Natural killer cell (primary cell): ENCODE results near the gene ZNF221. TPM values are rescaled to one million over a fixed set of nuclear protein-coding genes. Genes with fewer than 3 reads are reported as not detected.

Experiments
- ATAC-seq, 3 donors: fragments of 150-1000 bp in 2 of 3; fragments of 200-7000 bp in 1 of 3; cut with Tn5 transposase; 1 replicate in 1 of 3; 2 replicates in 2 of 3; pipeline ENCODE4 v1.10.0; 2021; ENCODE audit warnings: mild to moderate bottlenecking in 2 of 3, moderate library complexity in 2 of 3
- DNase-seq, 2 donors: peaks; one replicate each; pipeline versions ENCODE4 v3.0.0 to v3.0.0-alpha.2; 2013 to 2021; ENCODE audit warnings: mixed read lengths in 1 of 2
- H3K27ac ChIP-seq: one replicate; pipeline ENCODE4 v1.5.1; 2013; ENCODE audit warnings: mild to moderate bottlenecking, low read length
- H3K27me3 ChIP-seq: one replicate; pipeline ENCODE4 v1.6.1; 2013; ENCODE audit warnings: low read length; ENCODE audit not compliant: control insufficient read depth, insufficient read depth
- H3K36me3 ChIP-seq: one replicate; pipeline ENCODE4 v1.6.1; 2013; ENCODE audit warnings: low read length; ENCODE audit not compliant: control insufficient read depth, insufficient read depth
- H3K4me1 ChIP-seq: one replicate; pipeline ENCODE4 v1.6.1; 2013; ENCODE audit warnings: low read length; ENCODE audit not compliant: control insufficient read depth, insufficient read depth
- H3K4me3 ChIP-seq: one replicate; pipeline ENCODE4 v1.5.1; 2013; ENCODE audit warnings: low read length
- H3K9me3 ChIP-seq: one replicate; pipeline ENCODE4 v1.6.1; 2013; ENCODE audit warnings: low read length; ENCODE audit not compliant: control insufficient read depth, insufficient read depth
- H3K27ac Mint-ChIP-seq, 2 donors: one replicate each; pipeline ENCODE4 v1.8.0; 2022; ENCODE audit warnings: mild to moderate bottlenecking in 2 of 2, mixed read lengths in 2 of 2, moderate library complexity in 1 of 2
- H3K27me3 Mint-ChIP-seq, 2 donors: one replicate each; pipeline ENCODE4 v1.8.0; 2022; ENCODE audit warnings: low read depth in 2 of 2, mixed read lengths in 2 of 2
- H3K36me3 Mint-ChIP-seq: one replicate; pipeline ENCODE4 v1.8.0; 2022; ENCODE audit warnings: mixed read lengths
- H3K4me1 Mint-ChIP-seq, 2 donors: one replicate each; pipeline ENCODE4 v1.8.0; 2022; ENCODE audit warnings: mixed read lengths in 2 of 2
- H3K4me3 Mint-ChIP-seq: one replicate; pipeline ENCODE4 v1.8.0; 2022; ENCODE audit warnings: mild to moderate bottlenecking, moderate library complexity, mixed read lengths
- H3K9me3 Mint-ChIP-seq, 2 donors: one replicate each; pipeline ENCODE4 v1.8.0; 2022; ENCODE audit warnings: mixed read lengths in 2 of 2
- WGBS: methylation state at CpG from one replicate; pipeline ENCODE4 v1.1.7; 2013; ENCODE audit warnings: missing lambda C conversion rate; ENCODE audit not compliant: insufficient coverage; 5-methylcytosine and 5-hydroxymethylcytosine counted together
- intact Hi-C: fragments of 100-400 bp; cut with micrococcal nuclease; formaldehyde crosslinking; loops from one replicate; pipeline ENCODE4 v1.14.2; 2022
- total RNA-seq, 4 donors: library from RNA; stranded (reverse); fragments of 120-200 nt in 1 of 4; gene quantifications; one replicate each; pipeline versions ENCODE4 v1.2.3 to v1.2.4, GENCODE V29; 2013 to 2022
- TF ChIP-seq, protein P1 (sequence below): fragments of 200-600 bp; IDR thresholded peaks from one replicate; pipeline ENCODE4 v1.8.0; 2022; ENCODE audit warnings: antibody characterized with exemption

Gene ZNF221
- total RNA-seq, 3 donors from 2014 or later (not counting 1 experiment from before 2014, with no cell fraction given): 1.9 to 2.7 (median 2.2) TPM

- H3K9me3 ChIP-seq: peaks cover 13% of the 10 kb centered on the region
- peaks cover 48% of the 10 kb centered on the region for H3K36me3 Mint-ChIP-seq
- H3K27ac Mint-ChIP-seq: no peak overlapping the region
- intact Hi-C loops: no loop called here
- H3K4me1 ChIP-seq: no peaks in the 10 kb centered on the region
- WGBS: no CpG with 5 or more reads among the region's 1 CpG
- TF ChIP-seq, protein P1, sequence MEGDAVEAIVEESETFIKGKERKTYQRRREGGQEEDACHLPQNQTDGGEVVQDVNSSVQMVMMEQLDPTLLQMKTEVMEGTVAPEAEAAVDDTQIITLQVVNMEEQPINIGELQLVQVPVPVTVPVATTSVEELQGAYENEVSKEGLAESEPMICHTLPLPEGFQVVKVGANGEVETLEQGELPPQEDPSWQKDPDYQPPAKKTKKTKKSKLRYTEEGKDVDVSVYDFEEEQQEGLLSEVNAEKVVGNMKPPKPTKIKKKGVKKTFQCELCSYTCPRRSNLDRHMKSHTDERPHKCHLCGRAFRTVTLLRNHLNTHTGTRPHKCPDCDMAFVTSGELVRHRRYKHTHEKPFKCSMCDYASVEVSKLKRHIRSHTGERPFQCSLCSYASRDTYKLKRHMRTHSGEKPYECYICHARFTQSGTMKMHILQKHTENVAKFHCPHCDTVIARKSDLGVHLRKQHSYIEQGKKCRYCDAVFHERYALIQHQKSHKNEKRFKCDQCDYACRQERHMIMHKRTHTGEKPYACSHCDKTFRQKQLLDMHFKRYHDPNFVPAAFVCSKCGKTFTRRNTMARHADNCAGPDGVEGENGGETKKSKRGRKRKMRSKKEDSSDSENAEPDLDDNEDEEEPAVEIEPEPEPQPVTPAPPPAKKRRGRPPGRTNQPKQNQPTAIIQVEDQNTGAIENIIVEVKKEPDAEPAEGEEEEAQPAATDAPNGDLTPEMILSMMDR: no peak
- H3K27me3 Mint-ChIP-seq: no peaks in the 10 kb centered on the region
- no peaks in the 10 kb centered on the region for H3K27me3 ChIP-seq
- H3K9me3 Mint-ChIP-seq: peaks cover 17 to 20% of the 10 kb centered on the region in 2 donors
- ATAC-seq: no peak
- no peaks in the 10 kb centered on the region for H3K4me1 Mint-ChIP-seq
- H3K4me3 Mint-ChIP-seq: no peak overlapping the region
- H3K27ac ChIP-seq: no peak overlapping the region
- no peak for DNase-seq
- no peaks in the 10 kb centered on the region for H3K36me3 ChIP-seq
- H3K4me3 ChIP-seq: no peak overlapping the region
Measured at GRCh38 chr19:43976732-43977131, 25.7 kb downstream of the ZNF221 start.

- ATAC-seq (peak in 2 of 3 donors; percentile 3 to 9), DNase-seq (no peak)
- H3K4me3 Mint-ChIP-seq: peak overlapping the region; percentile 80
- peaks cover 9% of the 10 kb centered on the region for H3K4me1 ChIP-seq
- no peaks in the 10 kb centered on the region for H3K27me3 Mint-ChIP-seq
- H3K36me3 Mint-ChIP-seq: peaks cover 7% of the 10 kb centered on the region
- TF ChIP-seq, protein P1: no peak
- peaks cover 0 to 5% of the 10 kb centered on the region in 2 donors for H3K4me1 Mint-ChIP-seq
- H3K36me3 ChIP-seq: peaks cover 3% of the 10 kb centered on the region
- peaks cover 0 to 1% of the 10 kb centered on the region in 2 donors for H3K9me3 Mint-ChIP-seq
- peak overlapping the region; percentile 63 to 90 for H3K27ac Mint-ChIP-seq
- no peaks in the 10 kb centered on the region for H3K9me3 ChIP-seq
- H3K4me3 ChIP-seq: peak overlapping the region; percentile 75
- H3K27me3 ChIP-seq: no peaks in the 10 kb centered on the region
- WGBS: 71% methylated on average over 2 of the region's 2 CpGs
- intact Hi-C loops: no loop called here
- peak overlapping the region; percentile 49 for H3K27ac ChIP-seq
Measured at GRCh38 chr19:43983544-43983911, 32.5 kb downstream of the ZNF221 start.

DNA sequence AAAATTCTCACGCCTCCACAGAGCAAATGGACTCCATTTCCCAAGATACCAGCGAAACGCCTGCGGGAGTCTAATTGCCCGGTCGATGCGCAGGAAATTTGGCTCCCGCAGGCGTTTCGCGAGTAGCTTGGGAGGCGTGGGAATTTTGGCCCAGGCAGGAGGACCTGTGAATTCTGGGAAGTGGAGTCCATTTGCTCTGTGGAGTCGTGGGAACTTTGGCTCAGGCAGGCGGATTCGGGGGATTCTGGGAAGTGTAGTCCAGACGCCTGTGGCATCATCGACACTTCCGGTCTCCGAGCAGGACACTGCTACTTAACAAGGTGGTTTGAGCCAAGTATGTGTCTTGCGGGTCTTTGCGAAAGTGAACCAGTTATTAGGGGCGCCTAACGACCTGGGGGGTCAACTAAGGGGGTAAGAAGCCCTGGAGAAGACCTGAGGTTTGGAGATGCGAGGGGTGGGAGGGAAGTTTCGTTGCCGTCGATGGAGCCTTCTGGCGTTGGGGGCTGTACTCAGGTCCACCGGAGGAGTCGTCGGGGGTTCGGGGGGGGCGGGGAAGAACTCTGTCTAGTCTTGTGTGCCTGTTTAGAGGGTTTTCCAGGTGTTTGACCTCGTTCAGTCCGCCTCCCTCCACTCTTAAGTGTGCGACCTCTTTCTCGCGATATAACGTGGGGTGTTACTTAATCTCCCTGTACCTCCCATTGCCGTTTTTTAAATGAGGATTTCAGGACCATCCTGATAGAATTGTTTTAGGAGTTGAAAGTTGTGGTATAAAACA is 33.1 kb downstream of the ZNF221 start, which contains the start of gene ZNF155:
ZNF155 (plus strand) TSS at position 277 of the 775 bp plus-strand sequence. CDS start 4,356 bp downstream, outside the sequence.
- Mint-ChIP-seq H3K27ac (peak within 1 kb of the TSS; percentile 63 to 90), H3K4me3 (peak within 1 kb of the TSS; percentile 91), H3K27me3 (no peaks in the 10 kb centered on the region), H3K36me3 (peaks cover 9% of the 10 kb centered on the region), H3K9me3 (no peaks in the 10 kb centered on the region), H3K4me1 (peaks cover 0 to 5% of the 10 kb centered on the region in 2 donors)
- peaks cover 7% of the 10 kb centered on the region for H3K36me3 ChIP-seq
- ATAC-seq (peak; percentile 90 to 92 (median 91)), DNase-seq (peak; percentile 56 to 86)
- H3K4me3 ChIP-seq: peak within 1 kb of the TSS; percentile 75
- peaks cover 9% of the 10 kb centered on the region for H3K4me1 ChIP-seq
- TF ChIP-seq, protein P1: no peak
- WGBS: 2% methylated on average over 39 of the region's 40 CpGs
- no peaks in the 10 kb centered on the region for H3K9me3 ChIP-seq
- peak within 1 kb of the TSS; percentile 49 for H3K27ac ChIP-seq
- intact Hi-C loops: loop anchor here (1.0 kb wide), 1 partner anchor 18 kb away; the partner anchor contains the start of gene ZNF230
- no peaks in the 10 kb centered on the region for H3K27me3 ChIP-seq
